ENCODE results near the gene THY1. TPM values are rescaled to one million over a fixed set of nuclear protein-coding genes. Genes with fewer than 3 reads are reported as not detected.

THY1 gene
- total and polyA plus RNA-seq, 2 of the 8 experiments (the other 6 are each of a cell fraction or from before 2014, with no cell fraction given): 286 to 2,479 TPM

DNA sequence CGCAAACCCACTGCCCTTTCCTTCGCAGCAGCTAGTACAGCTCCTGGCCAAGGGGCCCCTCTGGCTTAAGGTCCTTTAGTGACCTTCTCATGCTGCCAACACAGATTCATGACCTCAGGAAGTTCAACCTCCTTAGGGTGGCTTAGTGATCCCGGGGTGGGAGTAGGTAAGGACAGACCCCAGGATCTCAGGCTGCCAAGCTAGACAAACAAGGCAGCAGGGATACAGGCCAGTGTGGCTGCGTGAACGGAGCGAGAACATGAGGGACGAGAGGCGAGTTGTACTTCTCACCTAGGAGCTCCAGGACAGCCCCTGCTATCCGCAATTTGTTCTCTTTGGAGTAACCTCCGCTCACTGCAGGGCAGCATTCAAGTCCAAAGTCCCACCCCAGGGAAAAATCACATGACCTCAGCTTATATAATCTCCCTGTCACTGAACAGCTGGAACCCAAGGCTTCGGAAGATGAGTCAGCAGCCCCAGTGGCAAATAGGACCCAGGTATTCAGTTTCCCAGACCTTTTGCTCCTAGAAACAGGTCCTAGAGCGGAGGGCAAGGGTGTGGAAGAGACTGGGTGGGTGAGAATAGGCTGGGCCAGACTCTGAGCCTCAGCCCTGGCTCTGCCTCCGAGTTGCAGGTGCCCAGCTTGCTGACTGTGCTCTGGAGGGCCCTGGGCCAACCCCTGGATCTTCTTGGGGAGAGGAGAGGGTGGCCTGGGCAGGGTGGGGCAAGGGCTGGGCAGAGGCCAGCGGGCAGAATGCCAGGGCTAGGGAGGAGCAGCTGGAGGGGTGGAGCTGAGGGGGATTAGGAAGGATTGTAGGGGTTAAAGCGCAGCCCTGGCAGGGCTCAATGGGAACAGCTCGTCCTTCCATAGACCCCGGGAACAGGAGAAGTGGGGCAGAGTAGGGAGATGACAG, 54.6 kb downstream of the THY1 start (continued):
- TF ChIP-seq RAD21 (IDR thresholded peaks at IDR 0.05 in 1 of 2, conservative IDR thresholded peaks at IDR 0.05 in 1 of 2; ENCODE audit: low read depth in 2 of 2, low read length in 2 of 2): no peak
- TF ChIP-seq CBX5 (IDR thresholded peaks at IDR 0.05; ENCODE audit: low read depth, low read length): no peak
- TF ChIP-seq TCF12 (IDR thresholded peaks at IDR 0.05; ENCODE audit: low read depth, low read length): no peak
- TF ChIP-seq BCL11A (IDR thresholded peaks at IDR 0.05; ENCODE audit: low read depth in 2 of 2, low read length in 2 of 2): no peak
- TF ChIP-seq KDM1A (IDR thresholded peaks at IDR 0.05; ENCODE audit: borderline replicate concordance, low read length): no peak
- no peak for TF ChIP-seq TBP (IDR thresholded peaks at IDR 0.05; ENCODE audit: low read depth, low read length)
- no peak for TF ChIP-seq GTF2F1 (IDR thresholded peaks at IDR 0.05; ENCODE audit: borderline replicate concordance, low read depth, low read length)
- TF ChIP-seq POLR2AphosphoS5 (IDR thresholded peaks at IDR 0.05; ENCODE audit: low read depth, low read length): no peak
- no peak for TF ChIP-seq BRCA1 (IDR thresholded peaks at IDR 0.05; ENCODE audit: low read depth, low read length)
